Measurements from ENCODE around the gene CD80. TPM values are rescaled to one million over a fixed set of nuclear protein-coding genes. Genes with fewer than 3 reads are reported as not detected.

CD80 gene
- total RNA-seq, 1 donor: 5.9 TPM

GRCh38 chr3:119542168-119542767 lies 17.1 kb downstream of the CD80 start:
- H3K9me3 ChIP-seq (ENCODE audit: low read depth, low read length): no peaks in the 10 kb centered on the region
- H3K4me1 ChIP-seq (ENCODE audit: insufficient read depth, low read length): no peaks in the 10 kb centered on the region
- no peak overlapping the region for H3K4me3 ChIP-seq (ENCODE audit: low read length)
- H3K27me3 ChIP-seq (ENCODE audit: insufficient read depth, low read length): no peaks in the 10 kb centered on the region

GRCh38 chr3:119541547-119541946 lies 17.9 kb downstream of the CD80 start:
- Histone ChIP-seq H3K4me1 (ENCODE audit: insufficient read depth, low read length) (no peaks in the 10 kb centered on the region), H3K4me3 (ENCODE audit: low read length) (no peak overlapping the region), H3K9me3 (ENCODE audit: low read depth, low read length) (no peaks in the 10 kb centered on the region), H3K27me3 (ENCODE audit: insufficient read depth, low read length) (no peaks in the 10 kb centered on the region)

- Histone ChIP-seq H3K27me3 (ENCODE audit: insufficient read depth, low read length) (no peaks in the 10 kb centered on the region), H3K9me3 (ENCODE audit: low read depth, low read length) (no peaks in the 10 kb centered on the region), H3K4me1 (ENCODE audit: insufficient read depth, low read length) (no peaks in the 10 kb centered on the region), H3K4me3 (ENCODE audit: low read length) (no peak overlapping the region)
Observed at GRCh38 chr3:119538772-119539171, 20.6 kb downstream of the CD80 start.

GRCh38 chr3:119536757-119537156 lies 22.7 kb downstream of the CD80 start:
- Histone ChIP-seq H3K9me3 (ENCODE audit: low read depth, low read length) (no peaks in the 10 kb centered on the region), H3K4me1 (ENCODE audit: insufficient read depth, low read length) (no peaks in the 10 kb centered on the region), H3K4me3 (ENCODE audit: low read length) (no peak overlapping the region), H3K27me3 (ENCODE audit: insufficient read depth, low read length) (no peaks in the 10 kb centered on the region)

GRCh38 chr3:119534296-119534695 lies 25.1 kb downstream of the CD80 start:
- Histone ChIP-seq H3K4me1 (ENCODE audit: insufficient read depth, low read length) (no peaks in the 10 kb centered on the region), H3K9me3 (ENCODE audit: low read depth, low read length) (no peaks in the 10 kb centered on the region), H3K27me3 (ENCODE audit: insufficient read depth, low read length) (no peaks in the 10 kb centered on the region), H3K4me3 (ENCODE audit: low read length) (no peak overlapping the region)

- Histone ChIP-seq H3K4me1 (ENCODE audit: insufficient read depth, low read length) (no peaks in the 10 kb centered on the region), H3K9me3 (ENCODE audit: low read depth, low read length) (no peaks in the 10 kb centered on the region), H3K4me3 (ENCODE audit: low read length) (no peak overlapping the region), H3K27me3 (ENCODE audit: insufficient read depth, low read length) (no peaks in the 10 kb centered on the region)
Observed at GRCh38 chr3:119531151-119531550, 28.3 kb downstream of the CD80 start.

- Histone ChIP-seq H3K27me3 (ENCODE audit: insufficient read depth, low read length) (no peaks in the 10 kb centered on the region), H3K4me3 (ENCODE audit: low read length) (no peak overlapping the region), H3K9me3 (ENCODE audit: low read depth, low read length) (no peaks in the 10 kb centered on the region), H3K4me1 (ENCODE audit: insufficient read depth, low read length) (no peaks in the 10 kb centered on the region)
Observed at GRCh38 chr3:119530456-119530855, 29.0 kb downstream of the CD80 start.

GRCh38 chr3:119529883-119530282 lies 29.5 kb downstream of the CD80 start:
- Histone ChIP-seq H3K27me3 (ENCODE audit: insufficient read depth, low read length) (no peaks in the 10 kb centered on the region), H3K4me3 (ENCODE audit: low read length) (no peak overlapping the region), H3K9me3 (ENCODE audit: low read depth, low read length) (no peaks in the 10 kb centered on the region), H3K4me1 (ENCODE audit: insufficient read depth, low read length) (no peaks in the 10 kb centered on the region)

- H3K4me3 ChIP-seq (ENCODE audit: low read length): no peak overlapping the region
- H3K9me3 ChIP-seq (ENCODE audit: low read depth, low read length): no peaks in the 10 kb centered on the region
- no peaks in the 10 kb centered on the region for H3K27me3 ChIP-seq (ENCODE audit: insufficient read depth, low read length)
- no peaks in the 10 kb centered on the region for H3K4me1 ChIP-seq (ENCODE audit: insufficient read depth, low read length)
Observed at GRCh38 chr3:119527714-119528113, 31.7 kb downstream of the CD80 start.

GRCh38 chr3:119524931-119525662 lies 34.3 kb downstream of the CD80 start:
- Histone ChIP-seq H3K27me3 (ENCODE audit: insufficient read depth, low read length) (no peaks in the 10 kb centered on the region), H3K9me3 (ENCODE audit: low read depth, low read length) (no peaks in the 10 kb centered on the region), H3K4me1 (ENCODE audit: insufficient read depth, low read length) (no peaks in the 10 kb centered on the region), H3K4me3 (ENCODE audit: low read length) (no peak overlapping the region)

- no peaks in the 10 kb centered on the region for H3K27me3 ChIP-seq (ENCODE audit: insufficient read depth, low read length)
- no peak overlapping the region for H3K4me3 ChIP-seq (ENCODE audit: low read length)
Observed at GRCh38 chr3:119518026-119518425, 41.4 kb downstream of the CD80 start.

GRCh38 chr3:119517112-119517511 lies 42.3 kb downstream of the CD80 start:
- Histone ChIP-seq H3K4me1 (ENCODE audit: insufficient read depth, low read length) (no peaks in the 10 kb centered on the region), H3K9me3 (ENCODE audit: low read depth, low read length) (no peaks in the 10 kb centered on the region), H3K27me3 (ENCODE audit: insufficient read depth, low read length) (no peaks in the 10 kb centered on the region), H3K4me3 (ENCODE audit: low read length) (no peak overlapping the region)

More at GRCh38 chr3:119518026-119518425, 41.4 kb downstream of the CD80 start:
- Histone ChIP-seq H3K9me3 (ENCODE audit: low read depth, low read length) (no peaks in the 10 kb centered on the region), H3K4me1 (ENCODE audit: insufficient read depth, low read length) (no peaks in the 10 kb centered on the region)

GRCh38 chr3:119514637-119515036 lies 44.8 kb downstream of the CD80 start:
- no peaks in the 10 kb centered on the region for H3K9me3 ChIP-seq (ENCODE audit: low read depth, low read length)
- no peak overlapping the region for H3K4me3 ChIP-seq (ENCODE audit: low read length)
- no peaks in the 10 kb centered on the region for H3K27me3 ChIP-seq (ENCODE audit: insufficient read depth, low read length)
- no peaks in the 10 kb centered on the region for H3K4me1 ChIP-seq (ENCODE audit: insufficient read depth, low read length)

GRCh38 chr3:119510690-119511089 lies 48.7 kb downstream of the CD80 start:
- Histone ChIP-seq H3K9me3 (ENCODE audit: low read depth, low read length) (no peaks in the 10 kb centered on the region), H3K27me3 (ENCODE audit: insufficient read depth, low read length) (no peaks in the 10 kb centered on the region), H3K4me3 (ENCODE audit: low read length) (no peak overlapping the region), H3K4me1 (ENCODE audit: insufficient read depth, low read length) (no peaks in the 10 kb centered on the region)

GRCh38 chr3:119508172-119508845 lies 51.1 kb downstream of the CD80 start:
- no peaks in the 10 kb centered on the region for H3K4me1 ChIP-seq (ENCODE audit: insufficient read depth, low read length)
- no peaks in the 10 kb centered on the region for H3K27me3 ChIP-seq (ENCODE audit: insufficient read depth, low read length)
- H3K9me3 ChIP-seq (ENCODE audit: low read depth, low read length): no peaks in the 10 kb centered on the region
- no peak overlapping the region for H3K4me3 ChIP-seq (ENCODE audit: low read length)
